HG02870 (cell line): ENCODE measurements around the gene MYO16.

ENCODE experiments used
- ATAC-seq: cut with Tn5 transposase; IDR thresholded peaks from one replicate; pipeline ENCODE4 v1.9.1; 2021; ENCODE audit warnings: mild to moderate bottlenecking, moderate library complexity; ENCODE audit not compliant: unreplicated experiment

The MYO16 gene

GRCh38 chr13:108662528-108662927 lies 33.1 kb downstream of the MYO16 start:
- ATAC-seq: no peak

- ATAC-seq: no peak
Observed at GRCh38 chr13:108663710-108664109, 34.3 kb downstream of the MYO16 start.

GRCh38 chr13:108667205-108667604 lies 37.8 kb downstream of the MYO16 start:
- no peak for ATAC-seq

GRCh38 chr13:108669381-108669780 lies 40.0 kb downstream of the MYO16 start:
- no peak for ATAC-seq

- ATAC-seq: no peak
Observed at GRCh38 chr13:108674346-108674745, 44.9 kb downstream of the MYO16 start.

- ATAC-seq: no peak
Observed at GRCh38 chr13:108674771-108675170, 45.4 kb downstream of the MYO16 start.

GRCh38 chr13:108676620-108677019 lies 47.2 kb downstream of the MYO16 start:
- no peak for ATAC-seq

GRCh38 chr13:108677806-108678205 lies 48.4 kb downstream of the MYO16 start:
- no peak for ATAC-seq

- no peak for ATAC-seq
Observed at GRCh38 chr13:108680011-108680410, 50.6 kb downstream of the MYO16 start.

- ATAC-seq: no peak
Observed at GRCh38 chr13:108681986-108682575, 52.7 kb downstream of the MYO16 start.

GRCh38 chr13:108682714-108683113 lies 53.3 kb downstream of the MYO16 start:
- no peak for ATAC-seq

GRCh38 chr13:108686027-108686426 lies 56.6 kb downstream of the MYO16 start:
- no peak for ATAC-seq

GRCh38 chr13:108690726-108691125 lies 61.3 kb downstream of the MYO16 start:
- ATAC-seq: no peak

GRCh38 chr13:108700422-108701170 lies 71.2 kb downstream of the MYO16 start:
- no peak for ATAC-seq

GRCh38 chr13:108702171-108702570 lies 72.8 kb downstream of the MYO16 start:
- no peak for ATAC-seq

GRCh38 chr13:108705031-108705430 lies 75.6 kb downstream of the MYO16 start:
- no peak for ATAC-seq

- ATAC-seq: no peak
Observed at GRCh38 chr13:108707584-108707983, 78.2 kb downstream of the MYO16 start.

- no peak for ATAC-seq
Observed at GRCh38 chr13:108708921-108709320, 79.5 kb downstream of the MYO16 start.

GRCh38 chr13:108711386-108711785 lies 82.0 kb downstream of the MYO16 start:
- no peak for ATAC-seq

- ATAC-seq: no peak
Observed at GRCh38 chr13:108725471-108725870, 96.1 kb downstream of the MYO16 start.

- no peak for ATAC-seq
Observed at GRCh38 chr13:108728370-108728769, 99.0 kb downstream of the MYO16 start.

- no peak for ATAC-seq
Observed at GRCh38 chr13:108733022-108733560, 103.7 kb downstream of the MYO16 start.
